ENCODE measurements around the gene GCFC2. TPM values are rescaled to one million over a fixed set of nuclear protein-coding genes. Genes with fewer than 3 reads are reported as not detected.

The GCFC2 gene
- total and polyA plus RNA-seq, 9 of the 15 experiments (the other 6 are each of a cell fraction or from before 2014, with no cell fraction given) = 10.5 to 40.6 (median 23.0) TPM

DNA sequence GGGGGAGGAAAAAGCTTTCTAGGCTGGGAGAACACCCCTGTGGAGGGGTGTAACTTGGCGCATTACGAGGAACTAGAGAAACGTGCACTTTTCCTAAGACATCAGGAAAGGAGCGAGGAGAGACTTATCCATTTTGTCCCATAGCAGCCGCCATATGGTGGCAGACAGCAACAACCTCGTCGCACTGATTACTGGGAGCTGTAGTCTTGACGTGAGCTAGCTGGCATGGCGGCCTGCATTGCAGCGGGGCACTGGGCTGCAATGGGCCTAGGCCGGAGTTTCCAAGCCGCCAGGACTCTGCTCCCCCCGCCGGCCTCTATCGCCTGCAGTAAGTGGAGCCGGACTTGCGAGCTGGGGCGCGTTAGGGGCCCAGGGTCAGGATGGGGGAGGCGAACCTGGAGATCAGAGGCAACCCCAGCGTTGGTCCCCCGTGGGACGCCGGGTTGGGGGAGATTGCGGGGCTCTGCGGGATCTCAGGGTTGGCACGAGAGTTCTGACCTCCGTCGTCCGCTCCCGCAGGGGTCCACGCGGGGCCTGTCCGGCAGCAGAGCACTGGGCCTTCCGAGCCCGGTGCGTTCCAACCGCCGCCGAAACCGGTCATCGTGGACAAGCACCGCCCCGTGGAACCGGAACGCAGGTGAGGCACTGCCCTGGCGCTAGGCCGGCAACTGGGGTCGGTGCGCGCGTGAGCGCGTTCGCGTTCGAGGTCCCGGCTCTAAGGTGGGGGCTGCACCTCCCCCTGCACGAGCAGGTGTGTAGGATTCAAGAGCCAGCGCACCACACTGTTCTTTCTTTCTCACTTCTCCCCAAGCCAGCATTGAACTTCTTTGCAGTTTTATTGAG is 63.9 kb downstream of the GCFC2 start, which contains the start of gene MRPL19 (continued):
- TF ChIP-seq, protein P1, sequence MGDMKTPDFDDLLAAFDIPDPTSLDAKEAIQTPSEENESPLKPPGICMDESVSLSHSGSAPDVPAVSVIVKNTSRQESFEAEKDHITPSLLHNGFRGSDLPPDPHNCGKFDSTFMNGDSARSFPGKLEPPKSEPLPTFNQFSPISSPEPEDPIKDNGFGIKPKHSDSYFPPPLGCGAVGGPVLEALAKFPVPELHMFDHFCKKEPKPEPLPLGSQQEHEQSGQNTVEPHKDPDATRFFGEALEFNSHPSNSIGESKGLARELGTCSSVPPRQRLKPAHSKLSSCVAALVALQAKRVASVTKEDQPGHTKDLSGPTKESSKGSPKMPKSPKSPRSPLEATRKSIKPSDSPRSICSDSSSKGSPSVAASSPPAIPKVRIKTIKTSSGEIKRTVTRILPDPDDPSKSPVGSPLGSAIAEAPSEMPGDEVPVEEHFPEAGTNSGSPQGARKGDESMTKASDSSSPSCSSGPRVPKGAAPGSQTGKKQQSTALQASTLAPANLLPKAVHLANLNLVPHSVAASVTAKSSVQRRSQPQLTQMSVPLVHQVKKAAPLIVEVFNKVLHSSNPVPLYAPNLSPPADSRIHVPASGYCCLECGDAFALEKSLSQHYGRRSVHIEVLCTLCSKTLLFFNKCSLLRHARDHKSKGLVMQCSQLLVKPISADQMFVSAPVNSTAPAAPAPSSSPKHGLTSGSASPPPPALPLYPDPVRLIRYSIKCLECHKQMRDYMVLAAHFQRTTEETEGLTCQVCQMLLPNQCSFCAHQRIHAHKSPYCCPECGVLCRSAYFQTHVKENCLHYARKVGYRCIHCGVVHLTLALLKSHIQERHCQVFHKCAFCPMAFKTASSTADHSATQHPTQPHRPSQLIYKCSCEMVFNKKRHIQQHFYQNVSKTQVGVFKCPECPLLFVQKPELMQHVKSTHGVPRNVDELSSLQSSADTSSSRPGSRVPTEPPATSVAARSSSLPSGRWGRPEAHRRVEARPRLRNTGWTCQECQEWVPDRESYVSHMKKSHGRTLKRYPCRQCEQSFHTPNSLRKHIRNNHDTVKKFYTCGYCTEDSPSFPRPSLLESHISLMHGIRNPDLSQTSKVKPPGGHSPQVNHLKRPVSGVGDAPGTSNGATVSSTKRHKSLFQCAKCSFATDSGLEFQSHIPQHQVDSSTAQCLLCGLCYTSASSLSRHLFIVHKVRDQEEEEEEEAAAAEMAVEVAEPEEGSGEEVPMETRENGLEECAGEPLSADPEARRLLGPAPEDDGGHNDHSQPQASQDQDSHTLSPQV (IDR thresholded peaks at IDR 0.05) = no peak
- TF ChIP-seq CBX3 (IDR thresholded peaks at IDR 0.05; ENCODE audit: borderline replicate concordance in 1 of 2, low read length in 2 of 2) (no peak; a peak in 1 of 3 replicates), TRIM28 (IDR thresholded peaks at IDR 0.05) (no peak), NRF1 (conservative IDR thresholded peaks at IDR 0.05 in 1 of 2, IDR thresholded peaks at IDR 0.05 in 1 of 2) (peak; percentile 47 to 52; a peak in 3 of 4 replicates), CBFA2T3 (IDR thresholded peaks at IDR 0.05) (no peak), ZNF217 (CRISPR knock-in tag; IDR thresholded peaks at IDR 0.05) (no peak), NFYB (IDR thresholded peaks at IDR 0.05; ENCODE audit: extremely low read depth, insufficient read length) (no peak), ZNF174 (CRISPR knock-in tag; IDR thresholded peaks at IDR 0.05) (no peak), TBP (optimal IDR thresholded peaks at IDR 0.05; ENCODE audit: low read depth, low read length) (peak; percentile 82), RAD21 (CRISPR knock-in tag; conservative IDR thresholded peaks at IDR 0.05 in 1 of 2, IDR thresholded peaks at IDR 0.05 in 1 of 2) (no peak), ZNF408 (CRISPR knock-in tag; IDR thresholded peaks at IDR 0.05; ENCODE audit: low read depth) (no peak), BHLHE40 (IDR thresholded peaks at IDR 0.05; ENCODE audit: low read length) (peak; percentile 56; the same call in 1 of the 2 replicates), SMAD3 (CRISPR knock-in tag; conservative IDR thresholded peaks at IDR 0.05) (no peak)
- TF ChIP-seq, protein P2, sequence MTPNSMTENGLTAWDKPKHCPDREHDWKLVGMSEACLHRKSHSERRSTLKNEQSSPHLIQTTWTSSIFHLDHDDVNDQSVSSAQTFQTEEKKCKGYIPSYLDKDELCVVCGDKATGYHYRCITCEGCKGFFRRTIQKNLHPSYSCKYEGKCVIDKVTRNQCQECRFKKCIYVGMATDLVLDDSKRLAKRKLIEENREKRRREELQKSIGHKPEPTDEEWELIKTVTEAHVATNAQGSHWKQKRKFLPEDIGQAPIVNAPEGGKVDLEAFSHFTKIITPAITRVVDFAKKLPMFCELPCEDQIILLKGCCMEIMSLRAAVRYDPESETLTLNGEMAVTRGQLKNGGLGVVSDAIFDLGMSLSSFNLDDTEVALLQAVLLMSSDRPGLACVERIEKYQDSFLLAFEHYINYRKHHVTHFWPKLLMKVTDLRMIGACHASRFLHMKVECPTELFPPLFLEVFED (CRISPR knock-in tag; conservative IDR thresholded peaks at IDR 0.05) = no peak

All from K562 (cell line).